Fibroblast of upper back skin (primary cell): ENCODE data around the gene UCKL1.
"Not testable (repeated sequence)": the region's sequence is repeated elsewhere in the genome, so short reads cannot be mapped to it uniquely, and the experiment has no call there.

ENCODE experiments used
- DNase-seq: peaks from one replicate; pipeline ENCODE4 v3.0.0-alpha.2; 2013

UCKL1 gene

DNA sequence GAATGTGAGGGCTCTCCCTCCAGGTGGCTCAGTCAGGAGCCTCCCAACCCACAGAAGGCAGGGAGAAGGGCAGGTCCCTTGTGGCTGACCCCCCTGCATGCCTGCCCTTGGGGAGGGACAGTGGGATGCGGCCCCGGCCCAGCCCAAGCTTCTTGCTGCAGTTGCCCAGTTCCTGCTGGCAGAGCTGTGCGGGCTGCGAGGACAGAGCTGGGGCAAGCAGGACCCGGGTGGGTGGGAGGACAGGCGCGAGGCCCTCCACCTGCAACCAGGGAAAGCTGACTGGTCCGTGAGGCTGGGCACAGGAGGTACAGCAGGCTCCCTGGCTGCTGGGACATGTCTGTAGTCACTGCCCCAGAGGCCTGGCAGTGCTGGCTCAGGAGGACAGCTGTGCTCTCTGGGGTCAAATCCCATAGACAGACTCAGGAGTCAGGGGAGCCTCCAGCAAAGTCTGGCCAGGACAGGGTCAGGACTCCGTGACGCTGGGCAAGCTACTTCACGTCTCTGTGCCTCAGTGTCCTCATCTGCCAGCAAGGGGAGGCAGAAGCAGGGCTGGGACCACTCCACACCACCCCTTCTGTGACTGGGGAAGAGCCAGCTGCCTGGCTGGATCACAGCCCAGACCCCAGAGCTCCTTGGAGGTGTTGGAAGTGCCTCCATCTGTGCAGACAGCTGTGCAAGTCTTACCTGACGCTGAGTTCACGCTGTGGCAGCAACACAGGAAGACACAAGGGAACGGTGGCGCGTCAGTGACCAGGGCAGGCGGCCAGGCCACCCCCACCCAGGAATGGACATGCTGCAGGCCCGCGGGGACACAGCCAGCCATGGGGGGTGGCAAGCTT lies 13.0 kb downstream of the UCKL1 start:
- DNase-seq, result no peak

- DNase-seq, result no peak
These were observed 13.8 kb downstream of the UCKL1 start for GRCh38 chr20:63942250-63942951.

GRCh38 chr20:63941282-63942081 lies 14.7 kb downstream of the UCKL1 start:
- no peak for DNase-seq

GRCh38 chr20:63940472-63941266 lies 15.5 kb downstream of the UCKL1 start:
- no peak for DNase-seq

DNA sequence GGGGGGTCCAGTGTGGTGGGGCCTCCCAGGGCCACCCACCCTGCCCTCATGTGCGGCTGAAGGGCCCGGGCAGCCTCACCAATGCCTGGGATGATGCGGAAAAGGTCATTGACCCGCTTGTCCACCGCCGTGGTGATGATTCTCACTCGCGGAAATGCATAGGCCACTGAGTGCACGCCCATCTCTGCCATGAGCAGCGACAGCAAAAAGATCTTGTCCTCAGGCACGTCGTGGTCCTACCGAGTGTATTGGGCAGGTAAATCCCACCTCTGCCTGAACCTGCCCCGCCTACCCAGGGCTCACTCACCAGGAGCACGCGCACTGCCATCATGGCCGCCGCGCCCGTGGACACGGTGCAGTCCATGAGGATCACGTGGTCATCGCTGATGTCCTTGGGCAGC lies 16.1 kb downstream of the UCKL1 start:
- DNase-seq, result no peak

GRCh38 chr20:63939061-63939935 lies 16.9 kb downstream of the UCKL1 start:
- no peak for DNase-seq

GRCh38 chr20:63937596-63937995 lies 18.6 kb downstream of the UCKL1 start:
- no peak for DNase-seq

DNA sequence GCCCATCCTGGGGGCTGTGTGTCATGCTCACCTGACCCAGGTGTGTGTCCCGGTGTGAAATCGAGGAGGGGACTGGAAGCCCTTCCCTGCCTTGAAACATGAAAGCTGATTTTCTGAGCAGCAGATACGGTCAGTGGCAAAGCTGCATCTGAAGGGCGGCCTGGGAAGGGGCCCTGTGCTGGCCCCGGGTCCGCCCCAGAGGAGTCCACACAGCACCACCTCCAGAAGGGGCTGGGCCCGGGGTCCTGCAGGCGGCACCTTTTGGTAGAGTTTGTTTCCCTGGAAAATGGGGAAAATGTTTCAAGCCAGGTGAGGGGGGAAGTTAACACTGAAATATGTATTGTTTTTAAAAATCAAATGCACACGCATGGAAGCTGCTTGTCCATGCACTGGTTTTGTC lies 20.8 kb downstream of the UCKL1 start:
- no peak for DNase-seq

DNA sequence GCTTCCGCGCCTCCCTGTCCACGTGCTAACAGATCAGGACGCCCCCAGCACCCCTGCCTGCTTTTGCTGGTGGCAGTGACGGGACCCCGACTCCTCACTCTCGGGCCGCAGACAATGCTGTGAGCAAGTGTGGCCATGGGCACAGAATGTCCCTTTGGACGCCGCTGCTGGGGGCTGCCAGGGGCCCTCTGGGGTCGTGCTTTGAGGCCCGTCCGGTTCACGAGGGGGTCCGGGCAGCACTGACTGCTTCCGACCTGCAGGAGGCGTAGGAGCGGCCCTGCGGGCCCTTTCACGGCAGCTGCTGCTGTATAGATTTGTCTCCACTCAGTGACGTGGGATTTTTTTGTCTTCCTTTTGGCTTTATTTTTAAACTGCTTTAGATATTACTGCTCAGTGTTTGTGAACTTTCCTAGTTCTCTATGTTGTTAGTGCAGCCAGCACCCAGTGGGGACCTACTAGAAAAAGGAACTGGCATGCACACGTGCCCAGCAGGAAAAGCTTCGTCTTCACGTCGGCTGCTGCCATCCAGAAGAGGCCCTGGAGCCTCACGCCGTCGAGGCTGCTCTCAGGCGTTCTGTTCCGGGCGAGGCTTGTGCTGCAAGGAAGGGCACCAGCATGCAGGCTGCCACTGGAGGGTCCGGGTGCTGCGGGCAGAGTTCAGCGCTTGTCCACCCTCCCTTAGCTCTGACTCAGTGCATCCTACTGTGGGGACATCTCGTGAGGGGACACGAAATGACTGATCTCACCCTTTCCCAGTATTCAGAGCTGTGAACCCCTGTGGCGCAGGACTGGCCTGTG lies 21.7 kb downstream of the UCKL1 start:
- DNase-seq, result no peak

DNA sequence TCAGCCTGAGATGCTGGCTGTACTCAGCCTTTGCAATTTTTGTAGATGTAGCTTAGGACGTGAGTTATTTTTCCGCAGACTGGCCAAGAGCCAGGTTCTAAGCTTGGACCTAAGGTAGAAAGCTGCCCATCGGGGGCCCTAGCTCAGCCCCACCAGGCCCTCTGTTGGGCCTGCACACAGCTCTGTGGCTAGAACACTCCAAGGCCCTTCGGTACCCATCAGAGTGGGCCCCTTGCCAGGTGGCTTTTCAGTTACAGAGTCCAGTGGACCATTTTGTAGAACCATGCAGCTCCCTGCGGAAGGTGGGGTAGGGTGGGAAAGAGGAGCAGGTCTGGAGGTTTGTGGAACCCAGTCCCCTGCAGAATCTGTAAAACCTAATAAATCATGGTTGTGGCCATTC lies 22.6 kb downstream of the UCKL1 start:
- no peak for DNase-seq

DNA sequence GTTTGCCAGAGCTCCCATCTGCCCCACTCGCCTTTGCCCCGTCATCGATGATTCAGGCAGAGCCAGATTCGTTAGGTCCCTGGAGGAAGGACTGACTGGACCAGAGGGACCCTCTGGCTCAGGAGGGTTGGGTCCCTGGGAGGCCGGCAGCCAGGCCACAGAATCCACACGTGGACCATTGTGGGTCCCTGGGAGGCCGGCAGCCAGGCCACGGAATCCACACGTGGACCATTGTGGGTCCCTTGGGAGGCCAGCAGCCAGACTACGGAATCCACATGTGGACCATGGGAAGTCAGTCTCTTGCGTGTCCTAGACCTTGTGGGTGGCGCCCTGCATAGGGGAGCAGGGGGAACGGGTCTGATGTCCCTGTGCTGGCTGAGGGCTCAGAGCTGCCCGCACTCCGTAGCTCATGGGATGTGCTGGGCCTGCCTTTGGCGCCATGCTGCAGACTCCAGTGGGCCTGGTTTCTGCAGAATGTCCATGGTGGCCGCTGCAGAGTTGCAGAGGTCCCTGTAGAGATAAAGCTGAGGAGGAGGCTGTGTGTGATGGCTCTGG lies 23.5 kb downstream of the UCKL1 start:
- DNase-seq, result no peak

DNA sequence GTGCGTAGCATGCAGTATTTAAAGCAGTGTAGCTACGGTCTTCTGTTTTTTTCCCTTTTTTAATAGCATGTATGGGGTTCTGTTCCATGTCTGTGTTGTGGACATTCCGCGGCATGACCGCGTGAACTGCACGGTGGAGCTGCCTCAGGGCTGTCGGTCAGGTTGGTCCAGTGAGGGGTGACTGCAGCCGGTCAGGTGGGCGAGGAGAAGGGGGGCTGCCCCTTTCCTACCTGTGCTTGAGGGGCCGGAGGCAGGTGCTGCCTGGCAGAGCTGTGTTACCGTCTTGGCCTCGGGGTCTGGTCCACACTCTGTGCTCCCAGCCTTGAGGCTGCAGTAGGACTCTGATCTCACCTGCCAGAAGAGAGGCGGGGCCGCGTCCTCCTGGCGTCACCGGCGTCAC lies 24.5 kb downstream of the UCKL1 start:
- DNase-seq, result no peak

- DNase-seq, result no peak
These were observed 25.2 kb downstream of the UCKL1 start for GRCh38 chr20:63930971-63931553.

GRCh38 chr20:63929473-63929883 lies 26.7 kb downstream of the UCKL1 start:
- DNase-seq, result not testable (repeated sequence)

DNA sequence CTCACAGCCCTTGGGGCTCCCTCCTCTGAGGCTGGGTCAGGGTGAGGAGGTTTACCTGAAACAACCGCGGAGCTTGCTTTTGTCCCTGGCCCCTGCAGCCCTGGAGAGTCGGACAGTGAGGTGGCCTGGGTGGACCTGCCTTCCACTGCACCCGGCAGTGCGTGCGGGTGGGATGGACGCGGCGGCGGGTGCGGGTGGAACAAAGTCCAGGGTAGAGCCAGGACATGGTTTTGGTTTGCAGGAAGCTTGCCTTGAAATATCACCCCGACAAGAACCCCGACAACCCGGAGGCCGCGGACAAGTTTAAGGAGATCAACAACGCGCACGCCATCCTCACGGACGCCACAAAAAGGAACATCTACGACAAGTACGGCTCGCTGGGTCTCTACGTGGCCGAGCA lies 27.1 kb downstream of the UCKL1 start:
- DNase-seq, result no peak

DNA sequence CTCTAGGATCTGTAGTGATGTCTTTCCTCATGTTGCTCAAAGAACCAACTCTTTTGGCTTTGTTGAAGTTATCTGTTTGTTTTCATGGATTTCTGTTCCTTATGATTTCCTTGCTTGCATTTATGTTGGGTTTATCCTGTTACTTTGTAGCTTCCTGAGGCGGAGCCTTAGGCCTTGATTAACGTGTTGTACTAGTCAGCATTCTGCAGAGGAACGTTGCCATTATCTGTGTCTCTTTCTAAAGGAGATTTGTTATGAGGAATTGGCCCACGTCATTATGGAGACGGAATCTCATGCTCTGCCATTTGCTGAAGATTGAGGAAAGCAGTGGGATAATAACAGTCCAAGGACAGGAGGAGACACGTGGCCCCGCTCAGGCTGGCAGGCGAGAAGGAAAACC lies 29.9 kb downstream of the UCKL1 start:
- no peak for DNase-seq

DNA sequence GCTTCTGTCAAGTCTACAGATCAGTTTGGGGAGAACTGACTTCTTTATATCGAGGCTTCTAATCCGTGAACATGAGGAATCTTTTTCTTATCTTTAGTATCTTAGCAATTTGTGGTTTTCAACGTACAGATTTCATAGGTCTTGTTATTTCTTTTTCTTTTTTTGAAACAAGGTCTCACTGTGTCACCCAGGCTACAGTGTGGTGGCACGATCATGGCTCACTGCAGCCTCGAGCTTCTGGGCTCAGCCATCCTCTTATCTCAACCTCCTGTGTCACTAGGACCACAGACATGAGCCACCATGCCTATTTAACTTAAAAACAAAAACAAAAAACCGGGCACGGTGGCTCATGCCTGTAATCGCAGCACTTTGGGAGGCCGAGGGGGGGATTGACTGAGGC lies 32.0 kb downstream of the UCKL1 start:
- no peak for DNase-seq

DNA sequence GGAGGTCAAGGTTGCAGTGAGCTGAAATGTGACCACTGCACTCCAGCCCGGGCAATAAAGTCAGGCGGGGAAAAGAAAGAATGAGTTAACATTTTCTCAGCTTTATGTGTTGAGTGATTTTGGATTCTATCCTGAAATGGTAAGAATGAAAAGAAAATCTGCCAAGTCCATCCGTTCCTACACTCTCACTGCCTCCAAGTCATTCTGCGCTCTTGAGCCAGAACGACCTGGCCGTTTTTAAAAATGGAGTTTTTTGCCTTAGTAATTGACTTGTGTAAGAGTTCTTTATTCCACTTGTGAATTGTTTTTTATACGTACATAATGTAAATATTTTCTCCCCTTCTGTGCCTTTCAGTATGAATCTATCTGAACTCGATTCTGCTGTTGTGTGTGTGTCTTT lies 32.6 kb downstream of the UCKL1 start:
- DNase-seq, result no peak

DNA sequence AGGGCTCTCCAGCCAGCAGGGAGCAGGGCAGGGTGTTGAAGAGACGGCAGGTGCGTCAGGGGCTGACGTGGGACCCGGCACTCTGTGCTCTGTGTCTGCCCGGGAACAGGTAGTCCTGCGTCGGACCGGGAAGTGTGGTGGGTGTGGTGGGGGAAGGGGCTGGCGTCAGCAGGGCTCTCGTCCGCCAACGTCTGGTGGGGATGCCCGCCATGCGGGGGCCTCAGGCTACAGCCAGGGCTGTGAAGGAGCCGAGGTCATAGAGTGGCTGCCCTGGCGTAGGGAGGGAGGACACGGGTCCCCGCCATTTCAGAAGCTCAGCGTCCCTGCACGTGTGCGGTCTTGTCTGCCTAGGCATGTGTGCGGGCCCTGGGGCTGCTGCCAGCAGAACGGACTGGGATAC lies 36.0 kb downstream of the UCKL1 start:
- no peak for DNase-seq

- no peak for DNase-seq
These were observed 37.1 kb downstream of the UCKL1 start for GRCh38 chr20:63919130-63919529.
